Panc1 (cell line): Measurements from ENCODE around the gene EGFLAM. TPM values are rescaled to one million over a fixed set of nuclear protein-coding genes. Genes with fewer than 3 reads are reported as not detected.

Source experiments
- ATAC-seq: fragments of 200-7000 bp; cut with Tn5 transposase; 2 replicates; pipeline ENCODE4 v1.9.1; 2020; ENCODE audit warnings: mild to moderate bottlenecking, moderate library complexity
- BruUV-seq: library from RNA; stranded (reverse); fragments of 400-500 nt; replicated peaks from 2 replicates; lab custom pipeline; 2021; lab: Mats Ljungman, UMichigan
- CTCF ChIA-PET: fragments of 300-600 bp; sonication (Branson Sonifier 250); formaldehyde crosslinking; loops from one replicate; lab custom pipeline; 2022; ENCODE audit warnings: antibody characterized with exemption; lab: Charles Lee
- POLR2A ChIA-PET: fragments of 300-600 bp; sonication (Branson Sonifier 250); formaldehyde crosslinking; loops from one replicate; lab custom pipeline; 2022; ENCODE audit warnings: antibody characterized with exemption; lab: Charles Lee
- DNase-seq: peaks from one replicate; pipeline ENCODE4 v3.0.0-alpha.2; 2010; ENCODE audit warnings: low read depth, low spot score
- H3K27ac ChIP-seq: 2 replicates; pipeline ENCODE4 v1.5.1; 2011; ENCODE audit warnings: mild to moderate bottlenecking, low read length, inconsistent platforms
- H3K27me3 ChIP-seq: fragments of 200-500 bp; sonication (Bioruptor generic); 2 replicates; pipeline ENCODE4 v1.6.0; 2014; ENCODE audit warnings: low read length, inconsistent platforms; ENCODE audit not compliant: control insufficient read depth, insufficient read depth
- H3K36me3 ChIP-seq: fragments of 200-500 bp; sonication (Bioruptor generic); 2 replicates; pipeline ENCODE4 v1.5.1; 2014; ENCODE audit warnings: inconsistent platforms, mild to moderate bottlenecking, low read length, moderate library complexity; ENCODE audit not compliant: control insufficient read depth, insufficient read depth
- H3K4me1 ChIP-seq: 2 replicates; pipeline ENCODE4 v1.5.1; 2011; ENCODE audit warnings: inconsistent platforms, mild to moderate bottlenecking, low read length, moderate library complexity; ENCODE audit not compliant: control insufficient read depth, insufficient read depth
- H3K4me3 ChIP-seq, 2 experiments: 2 replicates each; pipeline ENCODE4 v1.5.1; 2011 to 2012; ENCODE audit warnings: low read depth in 2 of 2, low read length in 2 of 2, mild to moderate bottlenecking in 2 of 2, inconsistent platforms in 1 of 2, moderate library complexity in 1 of 2
- H3K9me3 ChIP-seq: fragments of 200-500 bp; sonication (Bioruptor generic); 2 replicates; pipeline ENCODE4 v1.5.1; 2014; ENCODE audit warnings: low read depth, mild to moderate bottlenecking, inconsistent platforms, low read length, moderate library complexity; ENCODE audit not compliant: control insufficient read depth, insufficient read depth
- POLR2AphosphoS5 ChIP-seq: IDR thresholded peaks from 2 replicates; pipeline ENCODE4 v1.6.1; 2012; ENCODE audit warnings: mild to moderate bottlenecking, low read depth, low read length, moderate library complexity
- SIN3A ChIP-seq: IDR thresholded peaks from 2 replicates; pipeline ENCODE4 v1.6.1; 2012; ENCODE audit warnings: low read depth, mild to moderate bottlenecking, low read length, moderate library complexity, borderline replicate concordance; ENCODE audit not compliant: insufficient read depth
- TCF7L2 ChIP-seq: IDR thresholded peaks from 2 replicates; pipeline ENCODE4 v1.6.1; 2011; ENCODE audit warnings: mild to moderate bottlenecking, low read depth, low read length, inconsistent platforms
- in situ Hi-C: cut with HindIII; loops from 2 replicates; pipeline ENCODE4 v1.10.0; 2016; ENCODE audit warnings: low sequenced_read_pairs, low pct_unique_long_range_greater_than_20kb
- intact Hi-C: fragments of 100-400 bp; cut with micrococcal nuclease; formaldehyde crosslinking; loops from one replicate; pipeline ENCODE4 v1.10.0; 2022; ENCODE audit not compliant: unreplicated experiment
- total RNA-seq: library from RNA; stranded (reverse); gene quantifications from one replicate; pipeline ENCODE4 v1.2.1, GENCODE V29; 2021; ENCODE audit not compliant: unreplicated experiment
- TF ChIP-seq, protein P1 (sequence below), 2 experiments: IDR thresholded peaks; 2 replicates each; pipeline ENCODE4 v1.6.1; 2011 to 2012; ENCODE audit warnings: low read depth in 2 of 2, control low read depth in 1 of 2, low read length in 1 of 2, mild to moderate bottlenecking in 1 of 2, moderate library complexity in 1 of 2; ENCODE audit not compliant: insufficient read depth in 1 of 2
- TF ChIP-seq, protein P2 (sequence below): fragments of 450-650 bp; IDR thresholded peaks from 2 replicates; pipeline ENCODE4 v1.5.1; 2017; ENCODE audit warnings: mild to moderate bottlenecking

Gene EGFLAM
- total RNA-seq, 1 experiment from 2014 or later = 14.8 TPM

DNA sequence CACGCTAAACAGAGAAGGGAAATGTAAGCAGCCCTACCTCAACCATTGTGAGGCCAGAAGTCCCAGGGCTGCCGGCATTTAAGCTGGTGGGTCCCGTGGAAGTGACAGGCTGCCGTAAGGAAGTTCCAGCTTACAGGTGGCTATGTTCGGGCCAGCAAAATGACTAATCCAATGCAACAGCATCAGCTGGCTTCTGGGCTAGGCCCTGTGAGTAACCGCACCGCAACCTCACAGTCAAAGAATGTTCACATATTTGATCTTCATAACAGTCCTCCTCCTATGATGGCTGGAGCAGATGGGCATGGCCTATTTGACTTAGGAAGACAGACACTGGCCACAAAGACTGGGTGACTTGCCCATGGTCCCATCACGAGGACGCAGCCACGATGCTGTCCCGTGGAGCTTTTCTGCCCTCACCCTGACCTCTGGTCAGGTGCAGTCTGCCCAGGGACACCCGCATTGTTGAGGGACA is 209.9 kb downstream of the EGFLAM start:
- Histone ChIP-seq H3K27me3 (no peaks in the 10 kb centered on the region), H3K9me3 (no peaks in the 10 kb centered on the region), H3K4me1 (peaks cover 46% of the 10 kb centered on the region), H3K4me3 (peak overlapping the region in 1 of 2 experiments; percentile 24; a peak in 2 of 4 replicates), H3K27ac (peak overlapping the region; percentile 86), H3K36me3 (no peaks in the 10 kb centered on the region)
- DNase-seq = peak; percentile 94
- CTCF ChIA-PET = interaction anchor here (0.6 to 1.4 kb wide), 3 partner anchors 27 to 341 kb away, joined by 3 to 6 read pairs (median 4); no protein-coding TSS in a partner anchor
- no TSS peak for BruUV-seq
- POLR2A ChIA-PET = interaction anchor here (0.5 kb wide), 1 partner anchor 27 kb away, joined by 4 read pairs; no protein-coding TSS in a partner anchor
- 0 out of 2 replicates have a peak, but pooled peaks have one; percentile 37 for TF ChIP-seq POLR2AphosphoS5
- TF ChIP-seq TCF7L2 = no peak
- ATAC-seq = peak; percentile 70
- in situ Hi-C loops (no loop called here), intact Hi-C loops (no loop called here)

DNA sequence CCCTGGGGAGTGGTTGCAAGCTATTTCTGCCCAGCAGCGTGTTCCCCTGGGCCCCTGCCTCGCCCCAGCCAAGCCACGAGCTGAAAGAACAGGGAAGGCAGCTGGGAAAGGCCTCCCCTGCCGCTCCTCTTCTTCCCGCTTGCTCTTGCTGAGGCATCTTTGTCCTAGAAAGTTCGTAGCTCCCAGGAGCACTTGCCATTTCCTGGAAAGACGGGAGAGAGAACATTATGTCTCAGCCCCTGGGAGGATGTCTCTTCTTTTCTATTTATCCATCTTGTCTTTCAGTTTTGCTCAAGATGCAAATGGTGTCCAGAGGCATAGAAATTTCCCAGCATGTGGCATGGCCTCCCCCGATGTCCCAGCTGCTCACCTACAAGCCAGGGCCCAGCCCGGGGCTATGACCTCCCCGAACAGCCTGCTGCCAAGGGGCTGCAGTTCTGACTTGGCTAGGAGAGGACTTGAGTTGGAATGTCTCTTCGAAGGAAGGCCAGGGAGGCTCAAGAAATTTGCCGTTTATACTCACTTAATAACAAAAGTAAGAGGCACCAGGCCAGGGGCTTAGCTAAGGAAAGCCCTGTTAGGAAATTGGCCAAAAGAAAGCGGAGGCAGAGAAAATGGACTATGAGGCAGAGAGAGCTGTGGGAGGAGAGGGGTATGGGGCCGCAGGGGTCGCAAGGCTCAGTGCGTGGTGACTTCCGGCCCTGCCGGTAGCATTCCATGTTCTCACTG is 210.8 kb downstream of the EGFLAM start:
- Histone ChIP-seq H3K4me3 (no peak overlapping the region), H3K36me3 (no peaks in the 10 kb centered on the region), H3K27ac (peak overlapping the region; percentile 86), H3K4me1 (peaks cover 37% of the 10 kb centered on the region), H3K9me3 (no peaks in the 10 kb centered on the region), H3K27me3 (no peaks in the 10 kb centered on the region)
- ChIA-PET CTCF (interaction anchor here (0.5 kb wide), 1 partner anchor 57 kb away, joined by 5 read pairs; no protein-coding TSS in a partner anchor), POLR2A (no interaction called here)
- no peak for ATAC-seq
- intact Hi-C loops (no loop called here), in situ Hi-C loops (no loop called here)
- TF ChIP-seq, protein P1, sequence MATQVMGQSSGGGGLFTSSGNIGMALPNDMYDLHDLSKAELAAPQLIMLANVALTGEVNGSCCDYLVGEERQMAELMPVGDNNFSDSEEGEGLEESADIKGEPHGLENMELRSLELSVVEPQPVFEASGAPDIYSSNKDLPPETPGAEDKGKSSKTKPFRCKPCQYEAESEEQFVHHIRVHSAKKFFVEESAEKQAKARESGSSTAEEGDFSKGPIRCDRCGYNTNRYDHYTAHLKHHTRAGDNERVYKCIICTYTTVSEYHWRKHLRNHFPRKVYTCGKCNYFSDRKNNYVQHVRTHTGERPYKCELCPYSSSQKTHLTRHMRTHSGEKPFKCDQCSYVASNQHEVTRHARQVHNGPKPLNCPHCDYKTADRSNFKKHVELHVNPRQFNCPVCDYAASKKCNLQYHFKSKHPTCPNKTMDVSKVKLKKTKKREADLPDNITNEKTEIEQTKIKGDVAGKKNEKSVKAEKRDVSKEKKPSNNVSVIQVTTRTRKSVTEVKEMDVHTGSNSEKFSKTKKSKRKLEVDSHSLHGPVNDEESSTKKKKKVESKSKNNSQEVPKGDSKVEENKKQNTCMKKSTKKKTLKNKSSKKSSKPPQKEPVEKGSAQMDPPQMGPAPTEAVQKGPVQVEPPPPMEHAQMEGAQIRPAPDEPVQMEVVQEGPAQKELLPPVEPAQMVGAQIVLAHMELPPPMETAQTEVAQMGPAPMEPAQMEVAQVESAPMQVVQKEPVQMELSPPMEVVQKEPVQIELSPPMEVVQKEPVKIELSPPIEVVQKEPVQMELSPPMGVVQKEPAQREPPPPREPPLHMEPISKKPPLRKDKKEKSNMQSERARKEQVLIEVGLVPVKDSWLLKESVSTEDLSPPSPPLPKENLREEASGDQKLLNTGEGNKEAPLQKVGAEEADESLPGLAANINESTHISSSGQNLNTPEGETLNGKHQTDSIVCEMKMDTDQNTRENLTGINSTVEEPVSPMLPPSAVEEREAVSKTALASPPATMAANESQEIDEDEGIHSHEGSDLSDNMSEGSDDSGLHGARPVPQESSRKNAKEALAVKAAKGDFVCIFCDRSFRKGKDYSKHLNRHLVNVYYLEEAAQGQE (IDR thresholded peaks at IDR 0.05; ENCODE audit: insufficient read depth in 1 of 2, low read depth in 2 of 2, low read length in 1 of 2) = no peak
- TF ChIP-seq POLR2AphosphoS5 = no peak
- no TSS peak for BruUV-seq
- no peak for DNase-seq

DNA sequence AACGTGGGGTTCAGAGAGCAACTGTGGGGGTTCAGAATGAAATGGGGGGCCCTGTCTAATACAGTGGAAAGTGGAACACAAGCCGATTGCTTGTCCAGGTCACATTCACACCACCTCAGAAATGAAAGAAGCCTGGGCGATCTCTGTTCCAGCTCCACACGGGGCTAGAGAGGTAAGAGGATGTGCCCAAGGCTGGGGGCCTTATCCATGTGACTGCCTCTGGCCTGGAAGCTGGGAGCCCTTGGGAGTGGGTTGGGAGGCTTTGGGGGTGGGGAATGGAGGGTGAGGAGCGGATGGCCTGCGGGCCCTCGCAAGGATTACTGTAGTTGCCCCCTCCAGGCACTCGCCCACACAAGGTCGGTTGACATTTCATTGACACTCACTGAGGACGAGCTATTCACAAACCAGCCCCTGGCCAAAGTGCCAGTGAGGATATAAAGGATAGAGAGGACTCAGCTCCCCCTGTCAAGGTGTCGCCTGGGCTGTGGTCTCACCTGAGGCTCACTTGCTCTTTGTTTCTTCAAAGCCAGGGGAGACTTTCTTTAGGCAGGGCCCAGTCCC is 211.4 kb downstream of the EGFLAM start:
- Histone ChIP-seq H3K27me3 (no peaks in the 10 kb centered on the region), H3K9me3 (no peaks in the 10 kb centered on the region), H3K27ac (no peak overlapping the region; the same call in 1 of the 2 replicates), H3K36me3 (no peaks in the 10 kb centered on the region), H3K4me3 (no peak overlapping the region), H3K4me1 (peaks cover 30% of the 10 kb centered on the region)
- DNase-seq (no peak), ATAC-seq (no peak)
- TF ChIP-seq, protein P2, sequence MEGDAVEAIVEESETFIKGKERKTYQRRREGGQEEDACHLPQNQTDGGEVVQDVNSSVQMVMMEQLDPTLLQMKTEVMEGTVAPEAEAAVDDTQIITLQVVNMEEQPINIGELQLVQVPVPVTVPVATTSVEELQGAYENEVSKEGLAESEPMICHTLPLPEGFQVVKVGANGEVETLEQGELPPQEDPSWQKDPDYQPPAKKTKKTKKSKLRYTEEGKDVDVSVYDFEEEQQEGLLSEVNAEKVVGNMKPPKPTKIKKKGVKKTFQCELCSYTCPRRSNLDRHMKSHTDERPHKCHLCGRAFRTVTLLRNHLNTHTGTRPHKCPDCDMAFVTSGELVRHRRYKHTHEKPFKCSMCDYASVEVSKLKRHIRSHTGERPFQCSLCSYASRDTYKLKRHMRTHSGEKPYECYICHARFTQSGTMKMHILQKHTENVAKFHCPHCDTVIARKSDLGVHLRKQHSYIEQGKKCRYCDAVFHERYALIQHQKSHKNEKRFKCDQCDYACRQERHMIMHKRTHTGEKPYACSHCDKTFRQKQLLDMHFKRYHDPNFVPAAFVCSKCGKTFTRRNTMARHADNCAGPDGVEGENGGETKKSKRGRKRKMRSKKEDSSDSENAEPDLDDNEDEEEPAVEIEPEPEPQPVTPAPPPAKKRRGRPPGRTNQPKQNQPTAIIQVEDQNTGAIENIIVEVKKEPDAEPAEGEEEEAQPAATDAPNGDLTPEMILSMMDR = no peak
- TF ChIP-seq SIN3A (no peak), POLR2AphosphoS5 (no peak), TCF7L2 (no peak)
- TF ChIP-seq, protein P1 (IDR thresholded peaks at IDR 0.05; ENCODE audit: insufficient read depth in 1 of 2, low read depth in 2 of 2, low read length in 1 of 2) = no peak
- BruUV-seq = no TSS peak
- in situ Hi-C loops = no loop called here
- ChIA-PET POLR2A (interaction anchor here (0.6 kb wide), 1 partner anchor 74 kb away, joined by 3 read pairs; no protein-coding TSS in a partner anchor), CTCF (no interaction called here)
- intact Hi-C loops = no loop called here
